Heart left ventricle (tissue), 16 donors: ENCODE measurements around the gene DSCAML1. TPM values are rescaled to one million over a fixed set of nuclear protein-coding genes. Genes with fewer than 3 reads are reported as not detected.

Source experiments
- ATAC-seq, 4 donors: fragments of 200-7000 bp; cut with Tn5 transposase; one replicate each; pipeline ENCODE4 v1.9.1; 2020 to 2022; ENCODE audit warnings: moderate library complexity in 4 of 4, mild to moderate bottlenecking in 3 of 4, moderate number of reproducible peaks in 1 of 4
- DNase-seq, 5 donors: peaks; one replicate each; pipeline ENCODE4 v3.0.0-alpha.2; 2020
- H3K27ac ChIP-seq, 12 donors: fragments of 200-600 bp; sonication (generic) in 4 of 12; one replicate each; pipeline versions ENCODE4 v1.5.0 to v1.8.0; 2016 to 2022; ENCODE audit warnings: mild to moderate bottlenecking in 2 of 12
- H3K27me3 ChIP-seq, 9 donors: fragments of 200-600 bp; sonication (generic) in 2 of 9; one replicate each; pipeline versions ENCODE4 v1.5.1 to v1.8.0; 2016 to 2022; ENCODE audit warnings: mild to moderate bottlenecking in 3 of 9
- H3K36me3 ChIP-seq, 9 donors: fragments of 200-600 bp; sonication (generic) in 2 of 9; one replicate each; pipeline versions ENCODE4 v1.5.0 to v1.8.0; 2018 to 2022; ENCODE audit warnings: mild to moderate bottlenecking in 2 of 9
- H3K4me1 ChIP-seq, 12 donors: fragments of 200-600 bp; sonication (generic) in 4 of 12; one replicate each; pipeline versions ENCODE4 v1.5.0 to v1.8.0; 2016 to 2022; ENCODE audit warnings: mild to moderate bottlenecking in 3 of 12
- H3K4me3 ChIP-seq, 12 donors: fragments of 200-600 bp; sonication (generic) in 4 of 12; one replicate each; pipeline versions ENCODE4 v1.5.0 to v1.8.0; 2017 to 2022; ENCODE audit warnings: mild to moderate bottlenecking in 9 of 12, moderate library complexity in 4 of 12
- H3K9me3 ChIP-seq, 12 donors: fragments of 200-600 bp; sonication (generic) in 4 of 12; one replicate each; pipeline versions ENCODE4 v1.5.0 to v1.8.0; 2016 to 2022; ENCODE audit warnings: mild to moderate bottlenecking in 1 of 12
- CTCF ChIP-seq, 12 donors: fragments of 200-600 bp; sonication (generic) in 4 of 12; IDR thresholded peaks; one replicate each; pipeline versions ENCODE4 v1.5.0 to v1.8.0; 2018 to 2022; ENCODE audit warnings: antibody characterized with exemption in 12 of 12, mild to moderate bottlenecking in 5 of 12
- POLR2A ChIP-seq, 2 donors: fragments of 450-650 bp; IDR thresholded peaks; one replicate each; pipeline ENCODE4 v1.6.1; 2017; ENCODE audit warnings: antibody characterized with exemption in 2 of 2, mild to moderate bottlenecking in 2 of 2, moderate library complexity in 2 of 2
- WGBS, 4 donors: extraction: QIAGEN DNeasy Blood & Tissue Kit in 2 of 4; methylation state at CpG; one replicate each; pipeline versions ENCODE4 v1.1.5 to v1.1.7; 2013 to 2018; 5-methylcytosine and 5-hydroxymethylcytosine counted together
- intact Hi-C, 10 donors: fragments of 100-400 bp; cut with DNase I; formaldehyde crosslinking; loops; one replicate each; pipeline versions ENCODE4 v1.11.1 to v1.14.2; 2022
- polyA plus RNA-seq, 2 donors: library from polyadenylated mRNA; stranded (reverse); fragments of 200-250 nt; gene quantifications; one replicate each; pipeline ENCODE4 v1.2.3, GENCODE V29; 2013
- total RNA-seq, 9 donors: library from RNA; depleted of rRNA in 2 of 9; stranded (reverse); fragments of >200 nt in 2 of 9; fragmentation: NEBNext Ultra II Directional in 3 of 9; extraction: Animal tissue kit (Norgen Biotek cat#: 25700) in 3 of 9; gene quantifications; one replicate each; pipeline versions ENCODE4 v1.1.0 to v1.2.4, GENCODE V29; 2016 to 2023
- donor health status: ischemic (EF 13 %, LVEDD 7.1; RV severe dilation, severe dysfunction).
- donor health status: healthy with polysubstance abuse.
- donor health status: DM: no; HTN: yes; CAD: no.
- donor health status: DM: no; HTN: no; CAD: no.
- donor health status: ischemic (EF 25% LVEDD 6.9; RV normal size, moderate dysfunction).
- donor health status: ischemic (EF 25% LVEDD 5.7; RV mildly dilated, moderate dysfunction).
- donor health status: healthy.
- donor health status: DM: yes; HTN: yes; CAD: no.
- donor health status: ischemic (EF 35%, LVEDD 5.7; RV mildly dilated, moderate dysfunction).
- donor health status: nonischemic (EF 11% LVEDD 7.7; RV severe dilation, severe dysfunction).
- donor health status: DM: yes; HTN: yes; CAD: no.
- donor health status: PGD.
- donor health status: ischemic (EF 29% LVEDD 5.4; RV normal size, mild dysfunction).
- donor health status: nonischemic (EF 23%, LVEDD 6.1; RV moderate dilation, normal function).

DSCAML1 gene
- total and polyA plus RNA-seq, 11 donors, result 0.05 to 1.7 (median 0.76) TPM

GRCh38 chr11:117701781-117702180 lies 95.2 kb downstream of the DSCAML1 start:
- H3K4me1 ChIP-seq, result peaks cover 0 to 10% (median 0%) of the 10 kb centered on the region in 12 donors
- no peaks in the 10 kb centered on the region for H3K9me3 ChIP-seq
- 77 to 86% (median 85%) methylated on average over 7 to 9 of the region's 9 CpGs for WGBS, 4 donors
- H3K27ac ChIP-seq, result no peak overlapping the region
- H3K4me3 ChIP-seq, result no peak overlapping the region
- ATAC-seq, result no peak
- no peaks in the 10 kb centered on the region for H3K36me3 ChIP-seq
- intact Hi-C loops, result no loop called here
- no peaks in the 10 kb centered on the region for H3K27me3 ChIP-seq
- TF ChIP-seq CTCF (IDR thresholded peaks at IDR 0.05), result no peak
- TF ChIP-seq POLR2A (IDR thresholded peaks at IDR 0.05), result no peak
- peak in 1 of 5 donors; percentile 10 for DNase-seq

- Histone ChIP-seq H3K9me3 (no peaks in the 10 kb centered on the region), H3K36me3 (no peaks in the 10 kb centered on the region), H3K27ac (no peak overlapping the region), H3K4me3 (no peak overlapping the region), H3K4me1 (peaks cover 0 to 8% (median 0%) of the 10 kb centered on the region in 12 donors), H3K27me3 (no peaks in the 10 kb centered on the region)
- ATAC-seq, result no peak
- WGBS, 4 donors, result 92 to 98% (median 96%) methylated on average over 6 of the region's 6 CpGs
- DNase-seq, result peak in 1 of 5 donors; percentile 5
- intact Hi-C loops, result no loop called here
- TF ChIP-seq POLR2A (IDR thresholded peaks at IDR 0.05) (no peak), CTCF (IDR thresholded peaks at IDR 0.05) (no peak)
These were observed 96.5 kb downstream of the DSCAML1 start for GRCh38 chr11:117700551-117700950.

- TF ChIP-seq CTCF (IDR thresholded peaks at IDR 0.05) (no peak), POLR2A (IDR thresholded peaks at IDR 0.05) (no peak)
- WGBS, 4 donors, result 86 to 90% (median 89%) methylated on average over 3 of the region's 3 CpGs
- intact Hi-C loops, result no loop called here
- Histone ChIP-seq H3K27me3 (no peaks in the 10 kb centered on the region), H3K4me3 (no peak overlapping the region), H3K36me3 (no peaks in the 10 kb centered on the region), H3K4me1 (no peaks in the 10 kb centered on the region), H3K9me3 (no peaks in the 10 kb centered on the region), H3K27ac (no peak overlapping the region)
- ATAC-seq (no peak), DNase-seq (no peak)
These were observed 99.7 kb downstream of the DSCAML1 start for GRCh38 chr11:117697319-117697718.

- Histone ChIP-seq H3K4me3 (no peak overlapping the region), H3K36me3 (no peaks in the 10 kb centered on the region), H3K27me3 (no peaks in the 10 kb centered on the region), H3K9me3 (no peaks in the 10 kb centered on the region), H3K4me1 (peaks cover 0 to 5% (median under 1%) of the 10 kb centered on the region in 12 donors), H3K27ac (no peak overlapping the region)
- DNase-seq (no peak), ATAC-seq (no peak)
- intact Hi-C loops, result no loop called here
- WGBS, 4 donors, result 57 to 64% (median 62%) methylated on average over 5 of the region's 5 CpGs
- TF ChIP-seq POLR2A (IDR thresholded peaks at IDR 0.05), result no peak
- no peak for TF ChIP-seq CTCF (IDR thresholded peaks at IDR 0.05)
These were observed 100.5 kb downstream of the DSCAML1 start for GRCh38 chr11:117696540-117696939.
